Erythroblast (primary cell): ENCODE data around the gene ANO9.

ENCODE experiments used
- GATA1 ChIP-seq: IDR thresholded peaks from 2 replicates; pipeline ENCODE4 v1.6.1; 2011; ENCODE audit warnings: low read depth, mild to moderate bottlenecking, control low read depth, low read length, moderate library complexity
- POLR2A ChIP-seq: IDR thresholded peaks from 2 replicates; pipeline ENCODE4 v1.6.1; 2011; ENCODE audit warnings: mild to moderate bottlenecking, low read length

DNA sequence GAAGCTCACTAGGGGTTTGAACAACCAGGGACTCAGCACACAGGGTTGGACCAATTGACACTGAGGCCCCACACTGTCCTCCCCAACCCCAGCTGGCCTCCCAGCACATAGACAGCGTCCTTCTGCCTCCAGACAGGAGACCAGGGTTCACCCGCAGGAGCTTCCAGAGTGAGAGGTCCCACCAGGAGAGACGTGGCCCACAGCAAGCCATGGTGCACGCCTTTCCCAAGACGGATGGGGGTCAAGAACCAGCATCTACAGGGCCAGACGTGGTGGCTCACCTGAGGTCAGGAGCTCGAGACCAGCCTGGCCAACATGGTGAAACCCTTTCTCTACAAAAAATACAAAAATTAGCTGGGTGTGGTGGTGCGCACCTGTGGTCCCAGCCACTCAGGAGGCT, 15.0 kb downstream of the ANO9 start:
- TF ChIP-seq POLR2A (no peak), GATA1 (no peak)
